HCT116 (cell line): ENCODE data around the gene KRCC1. TPM values are rescaled to one million over a fixed set of nuclear protein-coding genes. Genes with fewer than 3 reads are reported as not detected.

Source experiments
- ATAC-seq: fragments of 200-7000 bp; cut with Tn5 transposase; 2 replicates; pipeline ENCODE4 v1.9.1; 2020; ENCODE audit warnings: mild to moderate bottlenecking, moderate library complexity
- BruUV-seq: library from RNA; stranded (reverse); fragments of 400-500 nt; replicated peaks from 2 replicates; lab custom pipeline; 2021; lab: Mats Ljungman, UMichigan
- CTCF ChIA-PET: fragments of 300-600 bp; sonication (Branson Sonifier 250); formaldehyde crosslinking; loops from one replicate; lab custom pipeline; 2021; ENCODE audit warnings: antibody characterized with exemption; lab: Charles Lee
- POLR2A ChIA-PET: fragments of 300-600, 350-600 bp; sonication (Branson Sonifier 250); formaldehyde crosslinking; loops from one replicate; lab custom pipeline; 2021; ENCODE audit warnings: antibody characterized with exemption; lab: Charles Lee
- RAD21 ChIA-PET, 2 experiments: fragments of 300-600 bp; sonication (Branson Sonifier 250); formaldehyde crosslinking; loops; one replicate each; lab custom pipeline; 2023; ENCODE audit warnings: low total read pairs in 2 of 2; ENCODE audit not compliant: uncharacterized antibody in 2 of 2, unreplicated experiment in 2 of 2, low non-redundant PET in 1 of 2; lab: Charles Lee
- DNase-seq: peaks from one replicate; pipeline ENCODE4 v3.0.0-alpha.2; 2010; ENCODE audit warnings: low read depth, low spot score
- H2AFZ ChIP-seq: fragments of 200-600 bp; shearing (Covaris generic), sonication (generic); 2 replicates; pipeline ENCODE4 v1.6.1; 2017; ENCODE audit warnings: low read depth, mixed run types, mixed read lengths, antibody characterized with exemption, low read length; ENCODE audit not compliant: poor library complexity, severe bottlenecking
- H3K27ac ChIP-seq: 2 replicates; pipeline ENCODE4 v1.5.1; 2012; ENCODE audit warnings: low read depth, low read length
- H3K27me3 ChIP-seq: fragments of 200-600 bp; sonication (generic); 2 replicates; pipeline ENCODE4 v1.6.1; 2016; ENCODE audit warnings: mixed run types, low read length, mixed read lengths; ENCODE audit not compliant: insufficient read depth
- H3K36me3 ChIP-seq, 2 experiments: fragments of 200-500 bp in 1 of 2; fragments of 200-600 bp in 1 of 2; sonication (Bioruptor generic) in 1 of 2; sonication (generic) in 1 of 2; 2 replicates each; pipeline versions ENCODE4 v1.5.1 to v1.6.1; 2014 to 2016; ENCODE audit warnings: low read length in 2 of 2, inconsistent platforms in 1 of 2, mixed read lengths in 1 of 2, mixed run types in 1 of 2; ENCODE audit not compliant: insufficient read depth in 2 of 2, control insufficient read depth in 1 of 2
- H3K4me1 ChIP-seq, 2 experiments: fragments of 200-600 bp in 1 of 2; sonication (generic) in 1 of 2; 2 replicates each; pipeline versions ENCODE4 v1.5.1 to v1.6.1; 2012 to 2017; ENCODE audit warnings: low read length in 2 of 2, inconsistent platforms in 1 of 2, mild to moderate bottlenecking in 1 of 2, mixed read lengths in 1 of 2, mixed run types in 1 of 2, moderate library complexity in 1 of 2; ENCODE audit not compliant: insufficient read depth in 2 of 2, control insufficient read depth in 1 of 2
- H3K4me2 ChIP-seq: fragments of 200-600 bp; sonication (generic); 2 replicates; pipeline ENCODE4 v1.6.1; 2017; ENCODE audit warnings: mixed run types, low read length, mixed read lengths
- H3K4me3 ChIP-seq, 2 experiments: fragments of 200-600 bp in 1 of 2; sonication (generic) in 1 of 2; replicated peaks in 1 of 2; 2 replicates each; pipeline ENCODE4 v1.5.1; 2011 to 2016; ENCODE audit warnings: low read length in 2 of 2, control low read depth in 1 of 2, low read depth in 1 of 2, mild to moderate bottlenecking in 1 of 2, mixed read lengths in 1 of 2, mixed run types in 1 of 2
- H3K79me2 ChIP-seq: fragments of 200-600 bp; sonication (generic); 2 replicates; pipeline ENCODE4 v1.6.1; 2017; ENCODE audit warnings: mild to moderate bottlenecking, mixed run types, low read length, moderate library complexity, mixed read lengths; ENCODE audit not compliant: insufficient read depth
- H3K9ac ChIP-seq: fragments of 200-600 bp; sonication (generic); 2 replicates; pipeline ENCODE4 v1.6.1; 2016; ENCODE audit warnings: low read length, mixed read lengths
- H3K9me2 ChIP-seq: fragments of 200-600 bp; sonication (generic), shearing (Covaris generic); 2 replicates; pipeline ENCODE4 v1.6.1; 2017; ENCODE audit warnings: mixed run types, mild to moderate bottlenecking, moderate library complexity; ENCODE audit not compliant: insufficient read depth
- H3K9me3 ChIP-seq, 2 experiments: fragments of 200-500 bp in 1 of 2; fragments of 200-600 bp in 1 of 2; sonication (Bioruptor generic) in 1 of 2; sonication (generic) in 1 of 2; 2 replicates each; pipeline ENCODE4 v1.6.1; 2014 to 2017; ENCODE audit warnings: low read length in 2 of 2, mixed read lengths in 2 of 2, inconsistent platforms in 1 of 2, low read depth in 1 of 2, mild to moderate bottlenecking in 1 of 2, mixed run types in 1 of 2, moderate library complexity in 1 of 2; ENCODE audit not compliant: control insufficient read depth in 1 of 2, insufficient read depth in 1 of 2
- H4K20me1 ChIP-seq: fragments of 200-600 bp; sonication (generic), shearing (Covaris generic); 2 replicates; pipeline ENCODE4 v1.6.1; 2017; ENCODE audit warnings: mixed run types, mild to moderate bottlenecking, moderate library complexity; ENCODE audit not compliant: insufficient read depth
- ATF3 ChIP-seq: IDR thresholded peaks from 2 replicates; pipeline ENCODE4 v1.6.1; 2012
- CTCF ChIP-seq, 3 experiments: fragments of 200-600 bp in 1 of 3; sonication (generic) in 1 of 3; IDR thresholded peaks in 2 of 3; conservative IDR thresholded peaks in 1 of 3; 2 replicates each; pipeline ENCODE4 v1.5.1; 2012 to 2017; ENCODE audit warnings: low read depth in 2 of 3, low read length in 2 of 3, antibody characterized with exemption in 1 of 3, borderline replicate concordance in 1 of 3, control low read depth in 1 of 3, mild to moderate bottlenecking in 1 of 3, mixed read lengths in 1 of 3, mixed run types in 1 of 3, moderate library complexity in 1 of 3; ENCODE audit not compliant: insufficient read depth in 1 of 3
- EGR1 ChIP-seq: IDR thresholded peaks from 2 replicates; pipeline ENCODE4 v1.6.1; 2012; ENCODE audit warnings: low read depth
- EZH2phosphoT487 ChIP-seq: fragments of 200-600 bp; IDR thresholded peaks from 2 replicates; pipeline ENCODE4 v1.6.1; 2018; ENCODE audit warnings: antibody characterized with exemption, borderline replicate concordance
- FOSL1 ChIP-seq: IDR thresholded peaks from 2 replicates; pipeline ENCODE4 v1.6.1; 2012; ENCODE audit warnings: low read depth
- MAX ChIP-seq: IDR thresholded peaks from 2 replicates; pipeline ENCODE4 v1.6.1; 2012
- SIN3A ChIP-seq: IDR thresholded peaks from 2 replicates; pipeline ENCODE4 v1.6.1; 2012; ENCODE audit warnings: low read depth
- SRF ChIP-seq: IDR thresholded peaks from 2 replicates; pipeline ENCODE4 v1.6.1; 2012; ENCODE audit warnings: low read depth
- TCF7L2 ChIP-seq: IDR thresholded peaks from 2 replicates; pipeline ENCODE4 v1.7.0; 2011; ENCODE audit warnings: borderline replicate concordance, inconsistent platforms; ENCODE audit not compliant: insufficient read depth, insufficient read length; ENCODE audit errors: extremely low read depth
- ZFX ChIP-seq: fragments of 450-650 bp; IDR thresholded peaks from 2 replicates; pipeline ENCODE4 v1.6.1; 2017
- intact Hi-C: fragments of 100-400 bp; cut with micrococcal nuclease; formaldehyde crosslinking; loops from 2 replicates; pipeline ENCODE4 v1.10.0; 2022
- total RNA-seq: library from RNA; stranded (reverse); gene quantifications from one replicate; pipeline ENCODE4 v1.2.1, GENCODE V29; 2021; ENCODE audit not compliant: unreplicated experiment

Gene KRCC1
- total RNA-seq, 1 experiment from 2014 or later, result 5.8 TPM

- TF ChIP-seq TCF7L2 (no peak), ZFX (no peak), MAX (no peak), ATF3 (no peak), SIN3A (no peak), FOSL1 (no peak), EGR1 (no peak), CTCF (IDR thresholded peaks at IDR 0.05 in 2 of 3, conservative IDR thresholded peaks at IDR 0.05 in 1 of 3; ENCODE audit: borderline replicate concordance in 1 of 3, insufficient read depth in 1 of 3, low read depth in 2 of 3, low read length in 2 of 3) (no peak), EZH2phosphoT487 (no peak), SRF (no peak)
- ChIA-PET POLR2A (no interaction called here), CTCF (no interaction called here), RAD21 (no interaction called here)
- BruUV-seq, result no TSS peak
- no peak overlapping the region for H3K27ac ChIP-seq
- no peak for DNase-seq
- no peaks in the 10 kb centered on the region for H3K9me3 ChIP-seq
- H3K9me2 ChIP-seq, result no peaks in the 10 kb centered on the region
- no peak overlapping the region for H2AFZ ChIP-seq
- no peak for ATAC-seq
- H4K20me1 ChIP-seq, result no peaks in the 10 kb centered on the region
- intact Hi-C loops, result no loop called here
- no peaks in the 10 kb centered on the region for H3K36me3 ChIP-seq
- no peaks in the 10 kb centered on the region for H3K79me2 ChIP-seq
- no peaks in the 10 kb centered on the region for H3K4me1 ChIP-seq
- no peaks in the 10 kb centered on the region for H3K27me3 ChIP-seq
- H3K9ac ChIP-seq, result no peak overlapping the region
- H3K4me3 ChIP-seq, result no peak overlapping the region
- no peak overlapping the region for H3K4me2 ChIP-seq
Observed at GRCh38 chr2:88095022-88095421, 39.4 kb upstream of the KRCC1 start.
